ENCODE measurements around the gene ZW10.
"Not testable (repeated sequence)": the region's sequence is repeated elsewhere in the genome, so short reads cannot be mapped to it uniquely, and the experiment has no call there.

Gene ZW10

GRCh38 chr11:113760241-113760640, 13.3 kb downstream of the ZW10 start:
- DNase-seq = no peak

- DNase-seq = no peak
Observed at GRCh38 chr11:113752932-113753331, 20.6 kb downstream of the ZW10 start.

- no peak for DNase-seq
Observed at GRCh38 chr11:113736323-113736722, 37.2 kb downstream of the ZW10 start.

GRCh38 chr11:113732092-113732491, 41.4 kb downstream of the ZW10 start:
- DNase-seq = no peak

GRCh38 chr11:113730887-113731726, 42.4 kb downstream of the ZW10 start:
- DNase-seq = no peak

- DNase-seq = no peak
Observed at GRCh38 chr11:113729456-113729855, 44.0 kb downstream of the ZW10 start.

GRCh38 chr11:113728814-113729213, 44.7 kb downstream of the ZW10 start:
- DNase-seq = no peak

GRCh38 chr11:113725913-113726312, 47.6 kb downstream of the ZW10 start:
- no peak for DNase-seq

- no peak for DNase-seq
Observed at GRCh38 chr11:113725407-113725806, 48.1 kb downstream of the ZW10 start.

GRCh38 chr11:113724778-113725177, 48.7 kb downstream of the ZW10 start:
- DNase-seq = no peak

GRCh38 chr11:113723787-113724186, 49.7 kb downstream of the ZW10 start:
- DNase-seq = no peak

GRCh38 chr11:113722934-113723333, 50.6 kb downstream of the ZW10 start:
- DNase-seq = no peak

GRCh38 chr11:113722221-113722620, 51.3 kb downstream of the ZW10 start:
- DNase-seq = no peak

- no peak for DNase-seq
Observed at GRCh38 chr11:113721462-113722066, 51.9 kb downstream of the ZW10 start.

GRCh38 chr11:113720478-113720877, 53.0 kb downstream of the ZW10 start:
- not testable (repeated sequence) for DNase-seq

GRCh38 chr11:113715882-113716625, 57.4 kb downstream of the ZW10 start:
- DNase-seq = no peak

GRCh38 chr11:113715273-113715672, 58.2 kb downstream of the ZW10 start:
- no peak for DNase-seq

GRCh38 chr11:113710989-113711388, 62.5 kb downstream of the ZW10 start:
- DNase-seq = no peak

- no peak for DNase-seq
Observed at GRCh38 chr11:113705871-113706655, 67.4 kb downstream of the ZW10 start, which contains the start of gene TMPRSS5. Gene TMPRSS5, minus strand, starts transcription at chr11:113706308. Its CDS starts 84 bp downstream, at chr11:113706224.

- not testable (repeated sequence) for DNase-seq
Observed at GRCh38 chr11:113703551-113703950, 69.9 kb downstream of the ZW10 start.

GRCh38 chr11:113701491-113701890, 72.0 kb downstream of the ZW10 start:
- DNase-seq = no peak

- DNase-seq = no peak
Observed at GRCh38 chr11:113698515-113698914, 75.0 kb downstream of the ZW10 start.

Data from activated CD8-positive, alpha-beta memory T cell treated with anti-CD3 and anti-CD28 coated beads, Interleukin-2, amount 50 U/mL, for 48 hours (primary cell).